ENCODE measurements around the gene CRYBB1. TPM values are rescaled to one million over a fixed set of nuclear protein-coding genes. Genes with fewer than 3 reads are reported as not detected.

Gene CRYBB1
- not detected in 2 replicates for total RNA-seq

GRCh38 chr22:26617271-26618199 is at the start of gene CRYBB1:
Gene CRYBB1, minus strand, starts transcription at chr22:26618027. Its CDS starts 1,708 bp downstream, at chr22:26616319.

DNA sequence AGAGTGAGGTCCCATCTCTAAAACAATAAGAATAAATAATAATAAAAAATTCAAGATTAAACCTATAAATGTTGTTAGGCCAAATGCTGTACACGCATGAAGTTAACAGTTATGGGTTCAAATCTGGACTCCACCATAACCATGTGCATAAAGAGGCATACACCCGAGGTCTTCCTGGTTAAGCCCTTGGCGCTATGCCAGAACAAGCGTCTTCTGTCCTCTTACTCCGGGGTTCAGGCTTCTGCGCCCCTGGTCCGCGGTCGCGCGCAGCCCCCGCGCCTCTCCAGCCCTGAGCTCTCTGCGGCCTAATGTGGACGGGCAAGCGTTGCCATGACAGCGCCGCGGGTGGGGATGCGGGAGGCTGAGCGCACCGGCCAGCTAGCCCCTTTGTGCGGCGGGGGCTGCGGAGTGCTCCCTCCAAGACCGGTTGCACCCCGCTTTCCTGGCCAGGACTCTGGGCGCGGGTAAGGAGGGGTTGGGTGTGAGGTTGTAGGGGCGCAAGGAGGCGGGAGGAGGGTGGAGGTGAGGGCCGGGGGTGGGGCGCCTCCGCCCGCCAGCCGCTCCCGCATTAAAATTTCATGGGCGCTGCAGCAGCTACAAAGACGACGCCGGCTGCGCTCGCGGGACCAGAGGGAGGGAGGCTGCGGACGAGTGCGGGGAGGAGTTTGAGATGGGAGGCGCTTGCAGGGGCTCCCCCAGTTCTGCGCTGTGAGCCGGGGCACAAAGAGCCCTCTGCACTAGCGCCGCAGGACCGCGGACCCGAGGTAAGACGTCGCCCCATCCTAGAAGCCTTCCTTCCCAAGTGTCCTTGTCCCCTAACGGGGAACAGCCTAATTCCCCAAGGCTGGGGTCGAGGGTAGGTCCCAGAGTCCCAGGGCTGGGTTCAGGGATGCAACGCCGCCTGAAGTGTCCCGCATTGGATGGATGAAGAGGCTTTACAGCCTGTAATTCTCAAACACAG is 39.3 kb upstream of the CRYBB1 start, which contains the start of gene MIAT:
TSS of gene MIAT (plus strand) at position 698 of the 961 bp plus-strand sequence.

DNA sequence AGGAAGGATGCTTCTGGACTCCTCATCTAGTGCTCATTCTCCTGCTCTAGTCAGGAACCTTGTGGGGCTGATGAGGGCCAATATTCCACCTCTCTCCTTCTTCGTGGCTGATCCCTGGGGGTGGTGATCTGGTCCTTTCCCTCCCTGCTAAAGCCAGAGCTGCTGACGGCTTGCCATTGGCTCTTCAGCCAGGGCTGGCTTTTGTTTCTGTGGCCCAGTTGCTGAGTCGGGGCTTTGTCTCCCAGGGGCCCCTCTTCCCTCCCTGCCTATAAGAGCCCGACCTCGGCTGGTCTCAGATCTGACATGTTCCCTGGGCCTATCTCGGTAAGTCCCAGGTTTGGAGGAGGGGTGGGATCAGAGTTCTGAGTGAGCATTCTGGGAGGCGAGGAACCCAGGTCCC is 3.8 kb upstream of the CRYBB1 start, which contains the start of gene CRYBA4:
TSS of gene CRYBA4 (plus strand) at position 301 of the 400 bp plus-strand sequence. CDS start 634 bp downstream, outside the sequence.

GRCh38 chr22:26589845-26590736 is 27.7 kb downstream of the CRYBB1 start, which contains the start of gene TPST2:
Gene TPST2, minus strand, starts transcription at chr22:26590132. Its CDS starts 48,502 bp downstream, at chr22:26541630.

Other genes starting within 250 kb of the CRYBB1 start
- gene ASPHD2, start 188.8 kb downstream of the CRYBB1 start, total RNA-seq: 4.3 and 6.5 TPM in 2 replicates
- gene HPS4, start 134.2 kb downstream of the CRYBB1 start, total RNA-seq: 28.4 and 28.7 TPM in 2 replicates
- gene SRRD, start 134.2 kb downstream of the CRYBB1 start, total RNA-seq: 11.0 and 20.2 TPM in 2 replicates
- 18.3 and 21.7 TPM in 2 replicates for gene TFIP11, start 105.6 kb downstream of the CRYBB1 start, total RNA-seq
- gene TPST2, start 27.9 kb downstream of the CRYBB1 start, total RNA-seq: 21.9 and 26.2 TPM in 2 replicates
- not detected in 2 replicates for gene CRYBA4, start 3.9 kb upstream of the CRYBB1 start, total RNA-seq
- gene MIAT, start 39.6 kb upstream of the CRYBB1 start, total RNA-seq: under 0.01 and 2.3 TPM in 2 replicates